GM12801 (cell line): ENCODE results near the gene PLCL1.

ENCODE experiments used
- CTCF ChIP-seq: IDR thresholded peaks from one replicate; pipeline ENCODE4 v1.5.1; 2011; ENCODE audit warnings: control low read depth; ENCODE audit not compliant: insufficient read length; ENCODE audit errors: extremely low read depth

Gene PLCL1

GRCh38 chr2:198080879-198081765 lies 276.7 kb downstream of the PLCL1 start:
- TF ChIP-seq CTCF: no peak

GRCh38 chr2:198084156-198084555 lies 279.8 kb downstream of the PLCL1 start:
- TF ChIP-seq CTCF: no peak

GRCh38 chr2:198096002-198096401 lies 291.6 kb downstream of the PLCL1 start:
- TF ChIP-seq CTCF: no peak

- no peak for TF ChIP-seq CTCF
Observed at GRCh38 chr2:198096965-198097364, 292.6 kb downstream of the PLCL1 start.

- TF ChIP-seq CTCF: no peak
Observed at GRCh38 chr2:198097630-198098029, 293.2 kb downstream of the PLCL1 start.

GRCh38 chr2:198098386-198098785 lies 294.0 kb downstream of the PLCL1 start:
- no peak for TF ChIP-seq CTCF

GRCh38 chr2:198098918-198099317 lies 294.5 kb downstream of the PLCL1 start:
- no peak for TF ChIP-seq CTCF
